Sigmoid colon (tissue), 7 donors: ENCODE data around the gene KIAA0232. TPM values are rescaled to one million over a fixed set of nuclear protein-coding genes. Genes with fewer than 3 reads are reported as not detected.
A peak's percentile ranks its signal among the peaks of the same experiment; 100 is the strongest.

Experiments
- DNase-seq: peaks from one replicate; pipeline ENCODE4 v3.0.0-alpha.2; 2019
- H3K27ac ChIP-seq, 4 donors: fragments of 200-600 bp; sonication (generic); one replicate each; pipeline ENCODE4 v1.5.1; 2016 to 2019; ENCODE audit warnings: mild to moderate bottlenecking in 1 of 4
- H3K27me3 ChIP-seq, 3 donors: fragments of 200-600 bp; sonication (generic); one replicate each; pipeline ENCODE4 v1.5.1; 2019; ENCODE audit warnings: mild to moderate bottlenecking in 1 of 3
- H3K36me3 ChIP-seq, 4 donors: fragments of 200-600 bp; sonication (generic); one replicate each; pipeline ENCODE4 v1.5.1; 2016 to 2019
- H3K4me1 ChIP-seq, 4 donors: fragments of 200-600 bp; sonication (generic); one replicate each; pipeline ENCODE4 v1.5.1; 2017 to 2019
- H3K4me3 ChIP-seq, 4 donors: fragments of 200-600 bp; sonication (generic); one replicate each; pipeline ENCODE4 v1.5.1; 2017 to 2019; ENCODE audit warnings: mild to moderate bottlenecking in 2 of 4, moderate library complexity in 1 of 4
- H3K9me3 ChIP-seq, 4 donors: fragments of 200-600 bp in 3 of 4; sonication (generic) in 3 of 4; one replicate each; pipeline versions ENCODE4 v1.5.1 to v1.6.1; 2013 to 2019
- CTCF ChIP-seq, 4 experiments: fragments of 450-650 bp in 3 of 4; fragments of 200-600 bp in 1 of 4; IDR thresholded peaks; one replicate each; pipeline ENCODE4 v1.5.1; 2016 to 2019; ENCODE audit warnings: antibody characterized with exemption in 4 of 4, mild to moderate bottlenecking in 3 of 4, moderate library complexity in 2 of 4
- EP300 ChIP-seq, 4 donors: sonication (generic); formaldehyde crosslinking; IDR thresholded peaks; one replicate each; pipeline ENCODE4 v1.6.1; 2017; ENCODE audit warnings: antibody characterized with exemption in 4 of 4
- POLR2A ChIP-seq, 2 donors: fragments of 450-650 bp; IDR thresholded peaks; one replicate each; pipeline ENCODE4 v1.6.1; 2016; ENCODE audit warnings: antibody characterized with exemption in 2 of 2, mild to moderate bottlenecking in 2 of 2, moderate library complexity in 2 of 2
- POLR2AphosphoS5 ChIP-seq, 4 donors: sonication (generic); formaldehyde crosslinking; IDR thresholded peaks; one replicate each; pipeline ENCODE4 v1.6.1; 2017; ENCODE audit warnings: antibody characterized with exemption in 4 of 4
- WGBS, 2 donors: extraction: QIAGEN DNeasy Blood & Tissue Kit; methylation state at CpG; one replicate each; pipeline ENCODE4 v1.1.7; 2013; 5-methylcytosine and 5-hydroxymethylcytosine counted together
- intact Hi-C: fragments of 100-400 bp; cut with DNase I; formaldehyde crosslinking; loops from one replicate; pipeline ENCODE4 v1.15.1; 2023
- polyA plus RNA-seq, 3 donors: library from polyadenylated mRNA; stranded (reverse); fragments of 200-250 nt; gene quantifications; one replicate each; pipeline ENCODE4 v1.2.3, GENCODE V29; 2013
- total RNA-seq, 4 donors: library from RNA; depleted of rRNA; stranded (reverse); fragments of >200 nt; gene quantifications; one replicate each; pipeline ENCODE4 v1.1.0, GENCODE V29; 2016
- donor health status: healthy with polysubstance abuse.
- donor health status: Bipolar disorder and iron deficiency.
- donor health status: healthy.

The KIAA0232 gene
- total and polyA plus RNA-seq, 7 donors: 7.8 to 67.9 (median 23.8) TPM

- H3K4me1 ChIP-seq: peaks cover 0 to 5% (median 0%) of the 10 kb centered on the region in 4 donors
- 95 to 98% methylated on average over 2 of the region's 2 CpGs for WGBS, 2 donors
- intact Hi-C loops: loop anchor here (5.0 kb wide), 1 partner anchor 88 kb away; the partner anchor contains the start of gene KIAA0232
- no peak overlapping the region for H3K27ac ChIP-seq
- no peak overlapping the region for H3K4me3 ChIP-seq
- H3K36me3 ChIP-seq: peaks cover 0 to 73% (median 33%) of the 10 kb centered on the region in 4 donors
- no peak for DNase-seq
- no peaks in the 10 kb centered on the region for H3K27me3 ChIP-seq
- no peaks in the 10 kb centered on the region for H3K9me3 ChIP-seq
- TF ChIP-seq CTCF (IDR thresholded peaks at IDR 0.05) (no peak), POLR2A (IDR thresholded peaks at IDR 0.05) (no peak), POLR2AphosphoS5 (IDR thresholded peaks at IDR 0.05) (no peak), EP300 (IDR thresholded peaks at IDR 0.05) (no peak)
These were observed 87.4 kb downstream of the KIAA0232 start for GRCh38 chr4:6869944-6870343.

DNA sequence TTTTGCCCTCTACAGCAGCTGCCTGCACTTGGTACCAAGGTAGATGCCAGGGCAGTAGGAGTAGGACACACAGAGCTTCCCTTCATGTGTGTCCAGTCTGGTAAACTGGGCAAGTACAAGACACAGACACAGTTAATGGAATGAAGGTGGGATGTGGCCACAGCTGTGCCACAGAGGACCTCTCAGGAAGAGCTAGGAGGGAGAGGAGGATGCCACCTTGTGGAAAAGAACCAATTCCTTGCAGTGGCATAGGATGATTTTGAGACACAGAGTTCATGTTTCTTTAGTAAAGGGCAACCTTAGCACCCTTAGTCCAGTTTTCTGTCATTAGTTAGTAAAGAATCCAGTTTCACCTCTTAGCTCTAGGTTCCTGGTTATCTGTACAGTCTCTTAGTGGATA lies 90.8 kb downstream of the KIAA0232 start:
- Histone ChIP-seq H3K27ac (no peak overlapping the region), H3K4me1 (peaks cover 0 to 5% (median 0%) of the 10 kb centered on the region in 4 donors), H3K27me3 (no peaks in the 10 kb centered on the region), H3K36me3 (peaks cover 0 to 73% (median 38%) of the 10 kb centered on the region in 4 donors), H3K9me3 (no peaks in the 10 kb centered on the region), H3K4me3 (no peak overlapping the region)
- TF ChIP-seq CTCF (IDR thresholded peaks at IDR 0.05) (no peak), EP300 (IDR thresholded peaks at IDR 0.05) (no peak), POLR2A (IDR thresholded peaks at IDR 0.05) (no peak), POLR2AphosphoS5 (IDR thresholded peaks at IDR 0.05) (no peak)
- DNase-seq: no peak
- intact Hi-C loops: loop anchor here (5.0 kb wide), 1 partner anchor 91 kb away; the partner anchor contains the start of gene KIAA0232

DNA sequence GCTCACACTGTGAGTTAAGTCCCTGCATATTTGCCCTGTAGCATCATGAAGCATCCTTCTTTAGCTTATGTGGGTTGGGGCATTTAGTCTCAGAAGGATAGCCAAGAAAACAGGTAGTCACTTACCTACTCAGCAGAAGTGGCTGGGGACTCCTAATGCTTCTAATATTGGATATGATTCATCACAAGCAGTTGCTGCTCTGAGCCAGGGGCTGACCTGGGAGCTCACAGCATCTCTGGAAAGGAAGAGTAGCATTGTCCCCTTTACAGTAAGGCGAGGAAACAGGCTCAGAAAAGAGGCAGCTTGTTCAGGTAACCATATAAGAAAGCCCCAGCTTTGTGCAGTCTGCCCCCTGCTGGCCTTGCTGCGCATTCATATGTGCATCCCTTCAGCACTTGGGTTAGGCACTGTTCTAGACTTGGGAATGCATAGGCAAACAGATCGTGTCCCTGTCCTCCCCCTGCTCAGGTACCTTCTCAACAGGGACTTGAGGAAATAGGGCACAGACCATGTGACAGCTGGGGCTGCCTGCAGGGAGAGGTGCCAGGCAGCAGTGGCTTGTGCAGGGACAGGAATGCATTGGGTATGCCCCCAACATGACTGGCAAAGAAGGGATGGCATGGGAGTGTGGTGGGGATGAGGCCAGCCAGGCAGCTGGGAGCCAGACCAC lies 91.4 kb downstream of the KIAA0232 start:
- intact Hi-C loops: loop anchor here (1.0 to 5.0 kb wide), 2 partner anchors 92 to 154 kb away; partner anchors contain the start of gene KIAA0232
- H3K4me1 ChIP-seq: peaks cover 0 to 5% (median 0%) of the 10 kb centered on the region in 4 donors
- WGBS, 2 donors: 25 to 52% methylated on average over 3 of the region's 3 CpGs
- peak; percentile 77 for DNase-seq
- no peak overlapping the region for H3K4me3 ChIP-seq
- no peak for TF ChIP-seq POLR2AphosphoS5 (IDR thresholded peaks at IDR 0.05)
- peak; percentile 39 to 82 (median 78) for TF ChIP-seq CTCF (IDR thresholded peaks at IDR 0.05)
- no peaks in the 10 kb centered on the region for H3K27me3 ChIP-seq
- H3K36me3 ChIP-seq: peaks cover 0 to 74% (median 43%) of the 10 kb centered on the region in 4 donors
- H3K9me3 ChIP-seq: no peaks in the 10 kb centered on the region
- H3K27ac ChIP-seq: no peak overlapping the region

DNA sequence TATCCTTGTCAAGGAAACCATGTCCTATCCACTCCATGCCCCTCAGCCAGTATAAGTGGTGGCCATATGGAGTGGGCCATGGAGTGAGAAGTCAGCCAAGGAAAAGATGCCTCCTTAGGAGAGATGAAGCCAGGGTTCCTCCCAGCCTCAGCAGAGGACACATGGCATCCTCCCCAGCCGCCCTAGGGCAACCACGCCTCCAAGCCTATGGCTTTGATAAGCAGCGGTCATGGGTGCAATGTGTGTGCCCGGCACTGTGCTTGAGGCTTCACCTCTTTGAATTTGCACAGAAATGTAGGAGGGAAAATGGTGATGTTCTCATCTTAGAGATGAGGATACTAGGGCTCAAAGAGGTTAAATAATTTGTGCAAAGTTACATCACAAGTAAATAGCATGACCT lies 92.5 kb downstream of the KIAA0232 start:
- peaks cover 0 to 82% (median 49%) of the 10 kb centered on the region in 4 donors for H3K36me3 ChIP-seq
- intact Hi-C loops: loop anchor here (1.0 to 5.0 kb wide), 2 partner anchors 93 to 155 kb away; partner anchors contain the start of gene KIAA0232
- H3K4me1 ChIP-seq: peaks cover 0 to 2% (median 0%) of the 10 kb centered on the region in 4 donors
- H3K9me3 ChIP-seq: no peaks in the 10 kb centered on the region
- DNase-seq: no peak
- no peak overlapping the region for H3K27ac ChIP-seq
- no peaks in the 10 kb centered on the region for H3K27me3 ChIP-seq
- no peak for TF ChIP-seq POLR2A (IDR thresholded peaks at IDR 0.05)
- TF ChIP-seq EP300 (IDR thresholded peaks at IDR 0.05): no peak
- TF ChIP-seq CTCF (IDR thresholded peaks at IDR 0.05): no peak
- no peak for TF ChIP-seq POLR2AphosphoS5 (IDR thresholded peaks at IDR 0.05)
- H3K4me3 ChIP-seq: no peak overlapping the region
- WGBS, 2 donors: 94 to 97% methylated on average over 4 of the region's 4 CpGs
